DMS153 (cell line): ENCODE measurements around the gene RBPJ.
"Not testable (repeated sequence)": the region's sequence is repeated elsewhere in the genome, so short reads cannot be mapped to it uniquely, and the experiment has no call there.

ENCODE experiments used
- DNase-seq: peaks from one replicate; lab custom pipeline; 2025; lab: John Stamatoyannopoulos, UW

RBPJ gene

GRCh38 chr4:26375551-26375950 lies 54.7 kb downstream of the RBPJ start:
- DNase-seq = no peak

- DNase-seq = no peak
Measured at GRCh38 chr4:26377328-26378311, 56.8 kb downstream of the RBPJ start.

- DNase-seq = no peak
Measured at GRCh38 chr4:26379837-26380236, 59.0 kb downstream of the RBPJ start.

GRCh38 chr4:26380740-26381139 lies 59.9 kb downstream of the RBPJ start:
- no peak for DNase-seq

- no peak for DNase-seq
Measured at GRCh38 chr4:26384380-26385057, 63.7 kb downstream of the RBPJ start.

- DNase-seq = no peak
Measured at GRCh38 chr4:26385690-26386089, 64.9 kb downstream of the RBPJ start.

- no peak for DNase-seq
Measured at GRCh38 chr4:26386386-26386785, 65.6 kb downstream of the RBPJ start.

- no peak for DNase-seq
Measured at GRCh38 chr4:26388671-26389070, 67.9 kb downstream of the RBPJ start.

GRCh38 chr4:26397086-26397485 lies 76.3 kb downstream of the RBPJ start:
- DNase-seq = no peak

GRCh38 chr4:26400132-26400531 lies 79.3 kb downstream of the RBPJ start:
- no peak for DNase-seq

GRCh38 chr4:26402017-26402416 lies 81.2 kb downstream of the RBPJ start:
- DNase-seq = not testable (repeated sequence)

GRCh38 chr4:26402458-26402857 lies 81.6 kb downstream of the RBPJ start:
- DNase-seq = no peak

GRCh38 chr4:26404743-26405206 lies 84.0 kb downstream of the RBPJ start:
- DNase-seq = no peak

GRCh38 chr4:26406346-26406975 lies 85.6 kb downstream of the RBPJ start:
- no peak for DNase-seq

- DNase-seq = no peak
Measured at GRCh38 chr4:26407476-26407875, 86.7 kb downstream of the RBPJ start.

GRCh38 chr4:26410385-26411293 lies 89.8 kb downstream of the RBPJ start:
- DNase-seq = no peak

GRCh38 chr4:26412381-26413372 lies 91.9 kb downstream of the RBPJ start:
- DNase-seq = no peak

- no peak for DNase-seq
Measured at GRCh38 chr4:26413582-26413981, 92.8 kb downstream of the RBPJ start.

- no peak for DNase-seq
Measured at GRCh38 chr4:26418107-26418506, 97.3 kb downstream of the RBPJ start.

- DNase-seq = no peak
Measured at GRCh38 chr4:26418850-26419249, 98.0 kb downstream of the RBPJ start.
